Activated CD4-positive, CD25-positive, alpha-beta regulatory T cell (primary cell): ENCODE measurements around the gene COL4A1.

Source experiments
- DNase-seq, 4 experiments: peaks; one replicate each; lab custom pipeline; 2025; lab: John Stamatoyannopoulos, UW

Gene COL4A1

DNA sequence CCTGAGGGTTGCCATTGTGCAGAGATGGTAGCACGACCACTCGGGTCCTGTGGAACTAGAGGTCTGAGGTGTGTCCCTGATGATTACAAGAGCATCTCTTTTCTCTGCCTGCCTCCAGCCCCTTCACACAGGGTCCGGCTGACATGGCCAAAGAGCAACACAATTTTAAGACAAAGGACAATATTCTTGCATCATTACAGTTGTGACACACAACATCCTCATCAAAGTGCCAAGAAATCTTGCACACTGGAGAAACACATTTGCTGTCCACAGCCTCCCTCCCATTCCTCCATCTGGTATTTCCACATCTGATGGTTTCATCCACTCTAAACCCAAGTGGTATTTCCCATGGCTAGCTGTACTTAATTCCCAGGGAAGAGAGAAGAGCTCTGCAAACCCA is 12.8 kb downstream of the COL4A1 start:
- no peak for DNase-seq

DNA sequence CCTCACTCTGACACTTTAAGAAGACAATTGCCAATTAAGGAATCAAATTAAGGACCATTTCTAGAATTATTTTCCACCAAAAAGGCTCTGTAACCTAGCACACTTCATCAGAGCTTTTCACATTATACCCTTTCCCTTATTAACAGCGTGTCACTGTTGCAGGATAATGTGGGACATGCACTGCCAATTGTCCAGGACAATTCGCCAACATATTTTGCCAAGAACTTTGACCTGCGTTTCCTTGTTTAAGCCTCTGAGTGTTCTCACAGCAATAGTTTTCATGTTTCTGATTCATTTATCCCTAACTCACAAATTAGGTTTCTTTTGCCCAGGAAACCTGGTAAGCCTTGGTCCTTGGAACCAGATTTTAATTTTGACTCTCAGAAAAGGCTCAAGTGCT is 13.3 kb downstream of the COL4A1 start:
- no peak for DNase-seq

DNA sequence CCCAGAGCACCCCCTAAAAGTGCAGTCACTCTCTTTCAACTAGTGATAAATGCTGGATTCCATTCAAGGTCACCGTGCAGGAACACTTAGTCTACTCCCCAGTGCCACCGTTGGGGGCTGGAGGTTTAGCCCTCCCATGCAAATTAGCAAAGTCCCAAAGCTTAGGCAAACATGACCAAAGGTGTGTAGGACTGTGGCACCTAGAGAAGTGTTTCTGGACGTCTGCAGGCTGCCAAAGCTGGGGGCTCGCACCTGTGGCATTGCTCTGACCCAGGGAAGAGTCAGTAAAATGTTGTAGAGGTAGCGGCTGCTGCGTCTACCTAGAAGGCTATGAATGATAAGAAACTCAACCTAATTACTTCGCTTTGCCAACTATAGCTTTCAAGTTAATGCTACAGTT is 13.9 kb downstream of the COL4A1 start:
- DNase-seq, result no peak

DNA sequence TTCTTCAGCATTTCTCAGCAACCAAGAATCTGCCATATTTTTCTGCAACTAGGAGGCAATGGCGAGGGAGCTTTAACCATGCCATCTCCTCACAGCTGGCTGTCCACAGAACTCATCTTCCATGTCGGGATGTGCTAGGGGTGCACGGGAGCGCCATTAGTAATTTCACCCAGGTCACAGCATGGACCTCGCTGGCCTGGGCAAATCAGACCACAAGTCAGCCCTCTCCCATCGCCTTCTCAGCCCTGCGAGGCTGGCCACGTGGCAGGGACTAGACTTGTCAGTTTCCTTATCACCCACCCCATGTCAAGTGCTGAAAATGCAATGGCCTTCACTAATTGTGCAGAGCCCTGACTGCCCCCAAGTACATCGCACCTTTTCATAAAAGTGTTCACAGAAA is 15.7 kb downstream of the COL4A1 start:
- no peak for DNase-seq

DNA sequence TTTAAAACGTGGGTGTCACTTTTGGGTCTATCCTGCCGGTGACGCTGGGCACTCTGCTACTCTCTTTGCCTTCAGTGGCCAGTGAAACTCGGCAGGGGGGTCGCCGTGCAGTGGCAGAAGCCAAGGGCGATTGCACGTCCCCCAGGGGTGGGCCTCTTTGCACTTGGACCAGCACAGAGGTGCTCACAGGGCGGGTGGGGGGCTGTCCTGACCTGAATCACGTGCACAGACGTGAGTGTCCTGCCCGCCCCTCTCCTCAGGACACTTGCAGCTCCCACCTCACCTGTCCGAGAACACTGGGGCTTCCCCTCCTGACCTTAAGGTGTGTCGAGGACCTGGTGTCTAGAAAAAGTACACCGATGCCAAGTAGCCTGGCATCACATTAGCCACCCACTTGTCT is 16.1 kb downstream of the COL4A1 start:
- no peak for DNase-seq

DNA sequence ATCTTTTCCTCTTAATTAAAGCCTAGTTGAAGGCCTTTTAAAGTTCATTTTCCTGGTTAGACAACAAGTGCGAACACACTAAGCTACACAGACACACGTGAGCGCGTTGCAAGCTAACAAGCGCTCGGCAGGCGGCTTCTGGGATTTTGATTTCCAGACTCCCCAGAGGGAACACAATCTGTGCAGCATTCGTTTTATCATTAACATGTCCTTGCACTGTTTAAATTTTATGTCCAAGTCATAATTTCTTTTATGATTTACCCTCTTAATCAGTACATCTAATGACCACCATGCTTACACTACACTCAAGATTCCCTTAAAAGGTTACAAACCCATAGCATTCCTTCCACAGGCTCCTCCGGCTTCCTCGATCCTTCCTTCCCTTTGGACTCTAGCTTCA is 16.8 kb downstream of the COL4A1 start:
- no peak for DNase-seq

DNA sequence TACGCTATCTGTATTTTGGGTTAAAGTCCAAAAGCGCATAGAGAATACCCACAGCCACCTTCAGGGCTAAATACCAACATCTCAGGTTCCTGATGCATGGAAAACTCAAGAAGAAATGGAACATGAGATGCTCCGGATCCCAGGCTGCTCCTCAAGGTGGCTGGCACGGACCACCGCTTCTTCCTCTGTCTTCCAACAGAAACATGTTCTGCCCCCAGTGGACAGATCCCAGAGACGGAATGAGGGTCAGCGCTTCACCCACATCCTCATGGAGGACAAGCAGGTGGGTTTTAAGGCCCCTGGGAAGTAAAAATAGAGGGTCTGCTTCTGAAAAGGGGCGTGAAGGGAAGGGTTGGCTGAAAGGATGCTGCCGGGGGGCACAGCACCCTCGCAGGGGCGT is 17.3 kb downstream of the COL4A1 start:
- no peak for DNase-seq

DNA sequence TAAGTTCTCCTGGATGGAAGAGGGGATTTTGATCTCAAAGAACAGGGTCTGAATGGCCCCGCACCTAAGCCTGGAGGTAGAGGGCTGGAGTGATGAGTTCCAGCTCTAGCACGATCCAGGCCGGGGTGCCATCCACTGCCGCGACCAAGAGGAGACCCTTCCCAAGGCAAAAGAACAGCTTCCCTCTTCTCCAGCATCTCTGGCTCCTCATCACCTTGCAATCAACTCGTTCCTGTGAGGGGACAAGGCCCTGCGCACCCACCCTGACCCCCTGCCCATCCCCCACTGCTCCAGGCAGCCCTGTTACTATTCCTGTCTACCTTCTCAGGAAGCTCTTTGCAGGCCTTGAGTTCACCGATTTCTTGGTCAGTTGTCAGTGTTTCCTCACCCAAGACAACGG is 17.8 kb downstream of the COL4A1 start:
- DNase-seq, result no peak

DNA sequence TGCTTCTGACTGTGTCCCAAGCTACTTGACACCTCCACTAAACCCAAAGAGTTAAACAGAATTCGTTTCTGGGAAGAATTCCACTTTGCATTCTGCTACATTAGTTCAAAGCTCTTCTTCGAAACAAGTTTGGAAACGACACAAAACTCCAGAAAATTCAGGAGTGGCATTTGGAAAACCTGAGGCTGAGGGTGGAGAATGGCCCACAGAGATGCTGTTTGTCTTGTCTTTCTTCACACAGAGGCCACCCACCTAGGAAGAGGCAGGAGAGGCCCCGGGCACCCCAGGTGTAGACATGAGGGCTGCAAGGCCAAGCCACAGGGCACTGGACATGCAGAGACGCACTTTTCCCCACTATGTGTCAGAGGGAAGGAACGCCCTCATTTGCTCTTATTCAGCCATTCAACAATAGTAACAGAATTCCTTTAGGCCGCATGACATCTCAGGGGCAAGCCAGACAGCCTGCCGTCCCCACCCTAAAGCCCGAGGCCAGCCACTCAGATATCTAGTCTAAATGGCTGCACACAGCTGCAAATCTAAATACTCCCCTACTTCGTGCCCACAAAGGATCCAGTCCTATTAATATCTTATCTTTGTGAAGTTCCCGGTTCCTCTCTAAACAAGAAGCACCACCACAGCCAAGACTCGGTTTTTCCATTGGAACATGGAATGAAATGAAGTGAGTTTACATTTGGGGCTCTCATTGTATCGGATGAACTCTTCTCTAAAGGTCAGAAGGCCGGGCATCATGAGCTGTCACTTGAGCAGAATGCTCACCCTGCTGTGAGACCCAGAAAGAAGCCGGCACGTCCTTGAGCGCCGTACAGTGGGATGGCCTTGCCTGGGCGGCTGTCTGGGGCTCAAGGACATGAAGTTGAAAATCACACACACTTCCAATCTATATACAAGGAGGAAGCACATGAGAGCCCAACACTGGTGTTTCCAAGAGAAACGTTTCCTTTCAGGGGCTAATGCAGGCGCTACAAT is 19.8 kb downstream of the COL4A1 start:
- no peak for DNase-seq

DNA sequence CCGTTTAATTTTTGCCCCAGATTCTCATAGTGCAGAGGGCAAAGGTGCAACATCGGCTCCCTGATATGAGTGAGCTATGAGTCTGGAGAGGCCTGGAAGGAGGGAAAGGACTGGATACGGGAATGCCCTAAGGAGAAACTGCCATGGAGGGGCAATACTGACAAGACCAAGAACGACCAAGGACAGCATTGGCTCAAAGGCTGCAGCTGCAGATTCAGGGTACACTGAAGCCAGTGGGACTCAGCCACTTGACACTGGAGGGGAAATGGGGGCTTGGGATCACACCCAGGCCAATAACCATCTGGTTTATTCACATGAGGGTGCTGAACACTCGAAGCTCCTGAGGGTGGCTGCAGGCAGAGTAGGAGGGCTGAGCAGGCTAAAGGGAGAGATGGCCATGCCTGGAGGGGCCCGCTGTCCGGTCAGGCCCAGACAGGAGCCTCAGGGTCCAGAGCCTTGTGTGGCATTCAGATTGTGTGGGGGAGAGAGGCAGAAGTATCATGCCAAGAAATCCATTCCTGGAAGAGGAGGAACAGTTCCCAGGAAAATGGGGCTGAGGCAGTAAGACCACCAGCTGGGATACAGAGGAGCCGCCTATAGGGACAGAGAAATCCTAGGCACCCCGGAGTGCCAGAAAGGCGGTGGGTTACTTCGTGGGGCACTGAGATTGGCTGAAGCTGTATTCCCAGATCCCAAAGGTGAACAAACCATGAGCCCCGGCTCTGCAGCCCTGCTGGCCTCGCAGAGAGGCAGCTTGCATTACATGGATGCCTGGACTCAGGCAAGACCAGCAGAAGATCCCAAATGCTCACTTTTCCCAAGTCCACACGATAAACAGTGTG is 20.7 kb downstream of the COL4A1 start:
- no peak for DNase-seq

DNA sequence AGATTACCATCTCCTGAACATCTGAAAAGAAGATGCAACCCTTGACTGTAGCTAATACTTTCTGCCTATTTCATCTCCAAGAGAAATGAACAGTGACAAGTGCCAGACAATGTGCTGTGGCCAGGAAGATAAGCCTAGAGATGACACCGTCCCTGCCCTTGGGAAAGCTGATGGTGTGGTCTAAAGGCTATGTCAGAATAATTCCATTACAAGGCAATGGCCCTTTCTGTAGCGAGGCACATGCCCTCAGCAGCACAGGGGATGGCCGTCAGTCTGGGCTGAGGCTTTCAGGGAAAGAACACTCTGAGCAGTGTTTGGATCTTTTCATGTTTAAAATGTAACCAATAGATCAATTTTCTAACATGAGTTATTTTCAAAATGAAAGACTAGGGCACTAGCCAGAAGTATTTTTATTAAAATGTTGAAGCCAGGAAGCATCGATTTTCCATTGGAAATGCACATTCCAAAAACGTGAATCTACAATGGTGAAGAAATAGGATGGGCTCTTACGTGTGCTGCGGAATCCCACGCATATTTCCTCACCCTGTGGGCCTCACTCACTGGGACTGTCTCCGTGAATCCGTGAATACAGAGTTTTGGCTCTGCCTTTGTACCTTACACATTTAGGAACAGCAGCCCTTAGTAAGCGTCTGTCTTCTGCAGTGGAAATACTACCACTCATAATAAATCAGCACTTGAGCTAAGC is 22.0 kb downstream of the COL4A1 start:
- no peak for DNase-seq

DNA sequence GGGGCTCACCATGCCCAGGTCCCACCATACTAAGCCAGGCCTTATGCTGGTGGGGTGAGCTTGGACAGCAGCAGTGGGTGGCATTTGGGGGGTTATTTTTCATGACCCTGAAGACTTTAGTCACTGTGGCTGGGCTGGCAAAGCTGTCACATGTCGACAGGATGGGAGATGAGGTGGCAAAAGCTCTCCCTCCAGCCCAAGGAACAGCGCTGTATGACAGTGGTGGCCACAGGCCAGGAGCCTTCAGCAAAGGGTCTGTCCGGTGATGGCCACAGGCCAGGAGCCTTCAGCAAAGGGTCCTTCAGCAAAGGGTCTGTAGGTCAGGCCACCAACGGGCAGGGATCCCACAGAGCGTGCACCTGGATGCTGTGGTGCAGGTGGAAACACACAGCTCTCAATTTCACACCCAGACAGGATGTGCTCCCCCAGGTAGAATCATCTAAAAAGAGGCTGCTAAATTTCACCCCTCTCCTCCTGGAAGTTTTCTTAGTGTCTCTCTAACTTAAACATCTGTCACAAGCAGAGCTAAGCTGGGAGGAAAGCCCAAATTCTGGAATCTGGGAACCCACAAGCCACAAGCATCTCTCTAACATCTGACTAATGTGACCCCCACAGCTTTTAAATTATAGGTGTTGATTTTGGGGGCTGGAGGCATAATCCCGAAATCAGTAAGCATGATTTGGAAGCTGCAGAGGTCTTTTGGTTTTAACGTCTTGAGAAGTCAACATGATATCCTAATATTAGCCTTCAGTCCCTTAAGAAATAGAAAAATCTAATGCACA is 23.0 kb downstream of the COL4A1 start:
- no peak for DNase-seq

DNA sequence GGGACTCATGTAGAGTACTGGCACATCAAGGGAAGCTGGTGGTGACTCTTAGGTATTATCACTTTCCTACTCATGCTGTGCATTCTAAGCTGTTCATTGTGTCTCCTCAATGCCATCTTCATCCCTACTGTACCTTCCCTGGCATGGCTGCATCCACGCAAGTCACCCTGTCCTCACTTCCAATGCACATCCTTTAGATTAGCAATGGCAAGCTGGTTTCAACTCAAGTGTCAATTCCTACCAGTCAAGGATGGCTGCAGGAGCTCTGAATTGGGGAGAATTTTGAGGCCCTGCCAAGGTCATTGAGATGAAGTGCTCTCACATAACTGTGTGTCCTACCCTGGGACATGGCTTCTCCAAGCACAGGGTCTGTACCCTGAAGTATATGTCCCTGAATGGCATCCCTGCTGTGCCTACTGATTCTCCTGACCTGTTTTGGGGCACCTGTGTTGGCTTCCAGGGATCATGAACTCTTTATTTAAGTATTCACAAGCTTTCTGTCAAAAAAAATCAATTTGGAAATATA is 24.6 kb downstream of the COL4A1 start:
- no peak for DNase-seq

DNA sequence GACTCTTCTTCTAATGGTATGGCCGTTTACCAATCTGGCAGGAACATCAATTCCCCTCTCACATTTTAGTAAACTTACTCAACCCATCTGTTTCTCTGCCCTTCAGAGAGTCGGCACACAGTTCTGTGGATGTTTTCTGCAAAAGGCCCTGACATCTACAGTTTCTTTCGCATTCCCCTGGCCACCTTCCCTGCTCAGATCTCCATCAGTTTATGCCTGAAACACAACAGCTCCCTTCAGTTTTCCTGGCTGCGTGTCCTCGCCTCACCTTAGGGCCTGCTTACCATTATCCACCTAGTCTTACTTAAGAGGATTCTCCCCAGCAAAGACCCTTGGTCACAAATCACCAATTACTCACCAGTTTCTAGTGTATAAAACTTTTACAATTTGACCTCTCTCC is 25.2 kb downstream of the COL4A1 start:
- no peak for DNase-seq

DNA sequence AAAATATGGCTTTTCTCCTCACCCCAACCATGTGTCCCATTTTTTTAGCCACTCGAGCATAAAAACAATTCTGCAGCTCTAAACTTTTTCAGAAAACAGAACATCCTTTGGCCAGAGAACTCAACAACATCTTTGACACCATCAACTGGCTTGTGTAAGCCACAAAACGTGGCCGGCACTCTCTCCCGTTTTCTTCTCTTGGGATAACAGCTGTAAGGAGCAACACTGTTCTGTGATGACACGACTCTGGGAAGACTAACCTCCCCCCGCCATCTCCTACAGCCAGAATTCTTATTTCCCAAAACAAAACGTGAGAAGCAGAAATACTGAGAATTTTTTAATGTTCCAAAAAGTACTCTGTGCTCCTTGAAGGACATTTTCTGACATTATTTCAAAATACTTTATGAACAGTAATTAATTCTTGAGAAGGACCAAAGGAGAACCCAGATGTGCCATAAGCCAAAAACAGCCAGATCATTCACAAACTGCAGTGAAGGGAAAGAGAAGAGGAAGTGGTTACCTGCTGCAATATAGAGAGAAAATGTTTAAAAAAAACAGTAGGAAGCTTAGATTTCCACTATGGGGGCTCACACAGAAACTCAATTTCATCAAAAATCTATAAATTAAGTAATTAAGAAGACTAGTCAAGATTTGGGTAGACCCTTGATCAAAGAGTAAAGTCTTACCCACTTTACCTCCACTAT is 25.8 kb downstream of the COL4A1 start:
- DNase-seq, result no peak

DNA sequence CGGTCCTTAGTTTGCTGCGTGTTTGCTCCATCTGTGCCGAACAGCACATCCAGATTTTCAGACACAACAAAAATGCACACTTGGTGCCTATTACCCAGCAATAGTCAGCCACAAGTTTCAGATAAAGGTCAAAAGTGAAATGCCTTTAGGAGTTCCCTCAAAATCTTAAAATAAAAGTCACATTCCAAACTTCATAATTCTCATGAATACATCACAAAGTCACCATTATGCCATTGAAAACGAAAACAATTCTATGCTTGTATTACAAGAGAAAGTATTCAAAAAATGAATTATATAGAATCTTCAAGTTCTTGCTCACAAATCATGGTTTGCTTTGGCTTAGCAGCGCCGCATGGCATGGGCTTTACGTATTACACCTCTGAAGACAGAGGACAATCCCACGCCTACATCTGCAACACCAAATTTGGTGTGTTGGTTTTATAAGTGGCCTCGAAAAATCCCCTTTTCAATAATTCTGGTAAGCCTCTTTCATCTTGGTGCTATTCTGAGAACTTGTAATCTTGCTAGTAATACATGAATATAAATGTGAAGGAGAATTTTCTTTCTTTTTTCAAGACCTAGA is 26.6 kb downstream of the COL4A1 start:
- DNase-seq, result no peak

DNA sequence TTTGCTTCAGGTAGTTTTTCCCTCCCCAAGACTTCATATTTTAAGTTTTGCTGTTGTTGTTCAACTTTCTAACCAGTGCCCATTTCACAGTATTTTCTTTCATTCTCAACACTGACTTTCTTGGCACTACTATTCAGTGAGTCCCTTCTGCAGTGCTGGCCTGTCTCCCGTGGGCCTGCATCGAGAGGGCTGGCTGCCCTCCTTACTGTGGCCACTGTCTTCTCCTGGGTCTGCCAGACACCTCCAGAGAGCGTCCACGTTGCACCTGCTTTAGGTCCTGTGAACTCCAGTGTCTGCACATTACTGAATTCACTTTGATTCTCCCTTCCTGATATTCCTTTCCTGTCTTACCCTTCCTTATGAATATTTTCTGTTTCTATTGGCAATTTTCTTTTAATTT is 27.3 kb downstream of the COL4A1 start:
- DNase-seq, result no peak

DNA sequence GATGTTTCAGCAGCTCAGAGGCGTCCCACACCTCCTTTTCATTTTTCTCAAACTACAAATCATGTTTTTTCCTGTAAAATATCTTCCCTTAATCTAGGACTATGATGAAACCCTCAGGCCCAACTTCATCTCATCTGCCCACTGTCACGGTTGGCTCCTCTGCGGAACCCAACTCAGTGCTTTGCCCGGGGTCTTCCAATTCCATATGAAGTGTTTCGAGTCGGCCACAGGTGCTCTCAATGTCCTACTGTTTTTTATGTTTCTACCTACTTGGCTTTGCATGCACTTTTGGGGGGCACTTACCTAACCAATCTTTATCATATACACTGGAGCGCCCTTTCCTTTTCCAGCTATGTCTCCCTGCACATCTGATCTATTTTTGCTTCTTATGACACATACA is 28.1 kb downstream of the COL4A1 start:
- no peak for DNase-seq

DNA sequence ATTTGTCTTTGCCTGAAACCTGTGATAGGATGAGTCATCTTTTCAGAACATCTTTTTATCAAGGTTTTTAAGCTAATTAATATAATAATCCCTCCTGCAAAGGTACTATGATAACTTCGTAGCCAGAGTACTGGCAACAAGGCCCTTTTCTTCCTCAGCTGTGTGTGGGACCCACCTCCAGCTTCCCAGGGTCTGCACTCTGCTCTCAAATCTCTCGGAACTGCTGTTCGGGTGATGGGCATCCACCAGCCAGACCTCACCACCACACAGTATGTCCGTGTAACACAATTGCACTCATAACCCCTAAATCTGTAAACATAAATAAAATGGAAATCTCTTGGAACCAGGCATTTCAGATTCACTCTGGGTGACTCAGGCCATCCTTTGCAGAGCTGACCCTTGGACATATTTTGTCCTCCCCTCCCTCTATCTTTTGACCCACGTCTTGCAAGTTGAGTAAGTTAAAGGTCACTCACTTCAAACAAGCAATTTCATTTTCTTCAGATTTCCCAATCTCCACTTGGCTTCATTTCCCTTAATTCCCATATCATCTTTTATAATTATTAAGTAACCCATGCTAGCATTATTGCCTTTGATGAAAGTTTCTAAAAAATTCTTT is 29.5 kb downstream of the COL4A1 start:
- no peak for DNase-seq

DNA sequence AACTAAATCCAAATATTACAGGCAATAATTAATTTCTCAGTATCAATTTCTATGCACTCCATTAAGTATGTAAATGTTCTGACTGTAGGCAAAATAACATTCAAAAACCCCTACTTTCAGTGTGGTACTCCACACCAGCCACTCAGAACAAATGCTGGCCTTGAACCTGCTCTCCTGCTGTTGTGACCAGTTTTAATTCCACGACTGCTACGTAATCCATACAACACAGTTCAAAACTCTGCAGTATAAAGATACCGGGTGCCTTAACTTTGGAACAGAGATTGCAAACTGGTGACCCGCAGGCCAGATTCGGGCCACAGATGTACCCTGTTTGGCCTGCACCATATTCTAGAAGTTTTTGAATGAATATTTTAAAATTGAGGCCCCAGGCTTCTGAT is 30.4 kb downstream of the COL4A1 start:
- DNase-seq, result no peak
